Stimulated activated CD4-positive, alpha-beta T cell treated with anti-CD3 and anti-CD28 coated beads, Interleukin-15, amount 100 ng/mL, for 1 hour (primary cell): ENCODE measurements around the gene GOLGA6L10.
"Not testable (repeated sequence)": the region's sequence is repeated elsewhere in the genome, so short reads cannot be mapped to it uniquely, and the experiment has no call there.

ENCODE experiments used
- DNase-seq, 2 donors: peaks; one replicate each; pipeline ENCODE4 v3.0.0-alpha.2; 2020; ENCODE audit warnings: low read depth in 1 of 2, low spot score in 1 of 2

The GOLGA6L10 gene

GRCh38 chr15:82343851-82344250 lies 5.4 kb downstream of the GOLGA6L10 start:
- DNase-seq, result not testable (repeated sequence)

- DNase-seq, result peak in 1 of 2 donors; percentile 10
These were observed 6.5 kb downstream of the GOLGA6L10 start for GRCh38 chr15:82342632-82343374.

GRCh38 chr15:82338573-82338972 lies 10.7 kb downstream of the GOLGA6L10 start:
- DNase-seq, result not testable (repeated sequence)

- not testable (repeated sequence) for DNase-seq
These were observed 11.2 kb downstream of the GOLGA6L10 start for GRCh38 chr15:82338053-82338452.

- not testable (repeated sequence) for DNase-seq
These were observed 12.2 kb downstream of the GOLGA6L10 start for GRCh38 chr15:82337051-82337450.

GRCh38 chr15:82336180-82336647 lies 13.1 kb downstream of the GOLGA6L10 start:
- DNase-seq, result not testable (repeated sequence)

- DNase-seq, result not testable (repeated sequence)
These were observed 14.3 kb downstream of the GOLGA6L10 start for GRCh38 chr15:82335006-82335405.

GRCh38 chr15:82334554-82334932 lies 14.7 kb downstream of the GOLGA6L10 start:
- not testable (repeated sequence) for DNase-seq

- DNase-seq, result not testable (repeated sequence)
These were observed 15.4 kb downstream of the GOLGA6L10 start for GRCh38 chr15:82333603-82334553.

GRCh38 chr15:82332711-82333602 lies 16.3 kb downstream of the GOLGA6L10 start:
- DNase-seq, result not testable (repeated sequence)

- not testable (repeated sequence) for DNase-seq
These were observed 17.5 kb downstream of the GOLGA6L10 start for GRCh38 chr15:82331576-82332304.

- not testable (repeated sequence) for DNase-seq
These were observed 18.4 kb downstream of the GOLGA6L10 start for GRCh38 chr15:82330921-82331320.

- not testable (repeated sequence) for DNase-seq
These were observed 20.2 kb downstream of the GOLGA6L10 start for GRCh38 chr15:82329039-82329438.

GRCh38 chr15:82327372-82327771 lies 21.9 kb downstream of the GOLGA6L10 start:
- DNase-seq, result not testable (repeated sequence)

- DNase-seq, result not testable (repeated sequence)
These were observed 22.4 kb downstream of the GOLGA6L10 start for GRCh38 chr15:82326896-82327295.

- not testable (repeated sequence) for DNase-seq
These were observed 23.6 kb downstream of the GOLGA6L10 start for GRCh38 chr15:82325646-82326045.

GRCh38 chr15:82324831-82325230 lies 24.4 kb downstream of the GOLGA6L10 start:
- not testable (repeated sequence) for DNase-seq

- not testable (repeated sequence) for DNase-seq
These were observed 26.8 kb downstream of the GOLGA6L10 start for GRCh38 chr15:82322488-82322887.

- DNase-seq, result not testable (repeated sequence)
These were observed 28.4 kb downstream of the GOLGA6L10 start for GRCh38 chr15:82320861-82321260.
